Heart left ventricle (tissue), 16 donors: Measurements from ENCODE around the gene TBC1D1. TPM values are rescaled to one million over a fixed set of nuclear protein-coding genes. Genes with fewer than 3 reads are reported as not detected.

ENCODE experiments used
- ATAC-seq, 4 donors: fragments of 200-7000 bp; cut with Tn5 transposase; one replicate each; pipeline ENCODE4 v1.9.1; 2020 to 2022; ENCODE audit warnings: moderate library complexity in 4 of 4, mild to moderate bottlenecking in 3 of 4, moderate number of reproducible peaks in 1 of 4
- DNase-seq, 5 donors: peaks; one replicate each; pipeline ENCODE4 v3.0.0-alpha.2; 2020
- H3K27ac ChIP-seq, 12 donors: fragments of 200-600 bp; sonication (generic) in 4 of 12; one replicate each; pipeline versions ENCODE4 v1.5.0 to v1.8.0; 2016 to 2022; ENCODE audit warnings: mild to moderate bottlenecking in 2 of 12
- H3K27me3 ChIP-seq, 9 donors: fragments of 200-600 bp; sonication (generic) in 2 of 9; one replicate each; pipeline versions ENCODE4 v1.5.1 to v1.8.0; 2016 to 2022; ENCODE audit warnings: mild to moderate bottlenecking in 3 of 9
- H3K36me3 ChIP-seq, 9 donors: fragments of 200-600 bp; sonication (generic) in 2 of 9; one replicate each; pipeline versions ENCODE4 v1.5.0 to v1.8.0; 2018 to 2022; ENCODE audit warnings: mild to moderate bottlenecking in 2 of 9
- H3K4me1 ChIP-seq, 12 donors: fragments of 200-600 bp; sonication (generic) in 4 of 12; one replicate each; pipeline versions ENCODE4 v1.5.0 to v1.8.0; 2016 to 2022; ENCODE audit warnings: mild to moderate bottlenecking in 3 of 12
- H3K4me3 ChIP-seq, 12 donors: fragments of 200-600 bp; sonication (generic) in 4 of 12; one replicate each; pipeline versions ENCODE4 v1.5.0 to v1.8.0; 2017 to 2022; ENCODE audit warnings: mild to moderate bottlenecking in 9 of 12, moderate library complexity in 4 of 12
- H3K9me3 ChIP-seq, 12 donors: fragments of 200-600 bp; sonication (generic) in 4 of 12; one replicate each; pipeline versions ENCODE4 v1.5.0 to v1.8.0; 2016 to 2022; ENCODE audit warnings: mild to moderate bottlenecking in 1 of 12
- CTCF ChIP-seq, 12 donors: fragments of 200-600 bp; sonication (generic) in 4 of 12; IDR thresholded peaks; one replicate each; pipeline versions ENCODE4 v1.5.0 to v1.8.0; 2018 to 2022; ENCODE audit warnings: antibody characterized with exemption in 12 of 12, mild to moderate bottlenecking in 5 of 12
- POLR2A ChIP-seq, 2 donors: fragments of 450-650 bp; IDR thresholded peaks; one replicate each; pipeline ENCODE4 v1.6.1; 2017; ENCODE audit warnings: antibody characterized with exemption in 2 of 2, mild to moderate bottlenecking in 2 of 2, moderate library complexity in 2 of 2
- WGBS, 4 donors: extraction: QIAGEN DNeasy Blood & Tissue Kit in 2 of 4; methylation state at CpG; one replicate each; pipeline versions ENCODE4 v1.1.5 to v1.1.7; 2013 to 2018; 5-methylcytosine and 5-hydroxymethylcytosine counted together
- intact Hi-C, 10 donors: fragments of 100-400 bp; cut with DNase I; formaldehyde crosslinking; loops; one replicate each; pipeline versions ENCODE4 v1.11.1 to v1.14.2; 2022
- polyA plus RNA-seq, 2 donors: library from polyadenylated mRNA; stranded (reverse); fragments of 200-250 nt; gene quantifications; one replicate each; pipeline ENCODE4 v1.2.3, GENCODE V29; 2013
- total RNA-seq, 9 donors: library from RNA; depleted of rRNA in 2 of 9; stranded (reverse); fragments of >200 nt in 2 of 9; fragmentation: NEBNext Ultra II Directional in 3 of 9; extraction: Animal tissue kit (Norgen Biotek cat#: 25700) in 3 of 9; gene quantifications; one replicate each; pipeline versions ENCODE4 v1.1.0 to v1.2.4, GENCODE V29; 2016 to 2023
- donor health status: ischemic (EF 13 %, LVEDD 7.1; RV severe dilation, severe dysfunction).
- donor health status: healthy with polysubstance abuse.
- donor health status: DM: no; HTN: yes; CAD: no.
- donor health status: DM: no; HTN: no; CAD: no.
- donor health status: ischemic (EF 25% LVEDD 6.9; RV normal size, moderate dysfunction).
- donor health status: ischemic (EF 25% LVEDD 5.7; RV mildly dilated, moderate dysfunction).
- donor health status: healthy.
- donor health status: DM: yes; HTN: yes; CAD: no.
- donor health status: ischemic (EF 35%, LVEDD 5.7; RV mildly dilated, moderate dysfunction).
- donor health status: nonischemic (EF 11% LVEDD 7.7; RV severe dilation, severe dysfunction).
- donor health status: DM: yes; HTN: yes; CAD: no.
- donor health status: PGD.
- donor health status: ischemic (EF 29% LVEDD 5.4; RV normal size, mild dysfunction).
- donor health status: nonischemic (EF 23%, LVEDD 6.1; RV moderate dilation, normal function).

The TBC1D1 gene
- total and polyA plus RNA-seq, 11 donors, result 81.7 to 269 (median 140) TPM

- intact Hi-C loops, result loop anchor here in 1 of 10 donors (5.0 kb wide), 1 partner anchor 85 kb away; no protein-coding TSS in a partner anchor
- no peak overlapping the region for H3K4me3 ChIP-seq
- WGBS, 4 donors, result 63 to 91% (median 80%) methylated on average over 6 of the region's 6 CpGs
- H3K9me3 ChIP-seq, result no peaks in the 10 kb centered on the region
- no peaks in the 10 kb centered on the region for H3K27me3 ChIP-seq
- DNase-seq (no peak), ATAC-seq (no peak)
- H3K36me3 ChIP-seq, result peaks cover 0 to 35% (median 10%) of the 10 kb centered on the region in 9 donors
- TF ChIP-seq CTCF (IDR thresholded peaks at IDR 0.05), result no peak
- TF ChIP-seq POLR2A (IDR thresholded peaks at IDR 0.05), result no peak
- peaks cover 2 to 99% (median 52%) of the 10 kb centered on the region in 12 donors for H3K4me1 ChIP-seq
- H3K27ac ChIP-seq, result peak overlapping the region; percentile 5 to 95 (median 50)
Measured at GRCh38 chr4:38082021-38082420, 191.1 kb downstream of the TBC1D1 start.

DNA sequence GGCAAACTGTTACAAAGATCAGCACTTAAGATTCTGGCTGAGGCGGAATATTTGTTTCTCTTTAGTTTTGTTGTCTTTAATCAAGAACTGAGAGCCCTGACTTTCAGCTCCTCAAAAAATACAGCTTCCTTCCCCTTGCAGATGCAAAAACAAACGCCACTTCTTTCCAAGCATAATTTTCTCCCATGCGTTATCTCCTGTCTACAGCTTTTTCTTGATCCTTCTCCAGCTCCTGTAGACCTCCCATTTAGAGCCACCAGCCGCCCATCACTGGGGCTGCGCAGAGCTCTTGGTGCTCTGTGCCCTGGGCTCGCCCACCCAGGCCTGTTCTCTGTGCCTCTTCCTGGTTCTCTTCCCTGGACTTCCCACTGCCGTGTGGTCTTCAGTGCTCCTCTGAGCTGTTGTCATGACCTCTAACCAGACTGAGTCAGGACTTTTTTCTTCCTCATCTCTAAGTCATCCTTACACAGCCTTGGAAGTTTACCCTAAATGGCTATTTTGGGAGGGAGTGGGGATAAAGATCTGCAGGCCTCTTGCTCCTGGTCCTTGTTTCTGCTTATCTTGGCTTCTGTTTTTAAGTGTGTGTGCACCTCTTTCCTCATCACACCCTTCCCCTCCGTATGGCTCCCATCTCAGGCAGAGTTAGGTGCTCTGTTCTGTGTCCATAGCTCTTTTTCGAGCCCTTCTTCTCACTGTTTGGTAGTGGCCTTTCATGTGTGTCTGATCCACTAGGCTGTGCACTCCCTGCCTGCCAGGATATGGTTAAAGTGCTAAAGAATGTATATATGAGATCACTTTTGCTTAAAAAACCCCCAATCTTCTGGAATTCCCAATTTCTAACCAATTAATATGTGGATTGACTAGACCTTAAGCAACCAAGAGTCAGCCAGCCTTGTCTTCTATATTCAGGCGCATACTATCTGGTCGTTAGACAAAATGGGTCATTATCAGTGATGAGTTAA lies 191.8 kb downstream of the TBC1D1 start:
- Histone ChIP-seq H3K4me3 (no peak overlapping the region), H3K27ac (peak overlapping the region in 11 of 12 donors; percentile 5 to 95 (median 51)), H3K9me3 (no peaks in the 10 kb centered on the region), H3K36me3 (peaks cover 0 to 35% (median 3%) of the 10 kb centered on the region in 9 donors), H3K4me1 (peaks cover 2 to 97% (median 54%) of the 10 kb centered on the region in 12 donors), H3K27me3 (no peaks in the 10 kb centered on the region)
- 79 to 86% (median 82%) methylated on average over 11 of the region's 11 CpGs for WGBS, 4 donors
- TF ChIP-seq POLR2A (IDR thresholded peaks at IDR 0.05), result no peak
- no peak for TF ChIP-seq CTCF (IDR thresholded peaks at IDR 0.05)
- no peak for DNase-seq
- peak; percentile 27 to 67 (median 46) for ATAC-seq
- intact Hi-C loops, result loop anchor here in 1 of 10 donors (5.0 kb wide), 1 partner anchor 85 kb away; no protein-coding TSS in a partner anchor

GRCh38 chr4:38084877-38085711 lies 194.2 kb downstream of the TBC1D1 start:
- DNase-seq, result no peak
- peaks cover 0 to 84% (median 62%) of the 10 kb centered on the region in 12 donors for H3K4me1 ChIP-seq
- no peaks in the 10 kb centered on the region for H3K9me3 ChIP-seq
- WGBS, 4 donors, result 70 to 73% (median 71%) methylated on average over 12 to 13 of the region's 13 CpGs
- peaks cover 0 to 37% (median 14%) of the 10 kb centered on the region in 9 donors for H3K36me3 ChIP-seq
- intact Hi-C loops, result loop anchor here in 2 of 10 donors (5.0 kb wide), 3 partner anchors 47 to 82 kb away; no protein-coding TSS in a partner anchor
- ATAC-seq, result peak in 3 of 4 donors; percentile 12 to 35 (median 29)
- no peak for TF ChIP-seq CTCF (IDR thresholded peaks at IDR 0.05)
- no peak for TF ChIP-seq POLR2A (IDR thresholded peaks at IDR 0.05)
- H3K4me3 ChIP-seq, result no peak overlapping the region
- peak overlapping the region in 8 of 12 donors; percentile 18 to 95 (median 60) for H3K27ac ChIP-seq
- H3K27me3 ChIP-seq, result no peaks in the 10 kb centered on the region
